ENCODE measurements around the gene ZRANB3. TPM values are rescaled to one million over a fixed set of nuclear protein-coding genes. Genes with fewer than 3 reads are reported as not detected.

The ZRANB3 gene
- total RNA-seq, 1 experiment from 2014 or later: 4.5 TPM

DNA sequence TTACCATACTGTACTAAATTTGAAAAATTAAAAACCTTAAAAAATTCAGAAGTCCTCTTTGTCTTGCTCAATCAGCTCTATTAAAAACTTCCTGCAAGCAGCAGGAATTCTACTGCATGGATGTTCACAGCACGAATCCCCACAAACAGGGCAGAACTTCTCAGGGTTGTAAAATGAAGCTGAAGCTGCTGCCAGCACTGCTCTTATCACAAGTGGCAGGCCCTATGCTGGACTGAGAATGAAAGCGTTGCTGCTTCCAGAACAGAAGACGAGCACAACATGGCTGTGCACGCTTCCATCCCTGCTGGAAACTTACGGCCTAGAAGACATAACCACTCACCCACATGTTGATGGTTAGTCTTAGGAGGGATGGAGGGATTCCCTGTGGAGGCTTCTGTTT lies 345.0 kb downstream of the ZRANB3 start:
- no peaks in the 10 kb centered on the region for H3K36me3 ChIP-seq
- H3K4me3 ChIP-seq: no peak overlapping the region
- no peaks in the 10 kb centered on the region for H3K9me3 ChIP-seq
- no peak for DNase-seq
- H3K27me3 ChIP-seq: no peaks in the 10 kb centered on the region

DNA sequence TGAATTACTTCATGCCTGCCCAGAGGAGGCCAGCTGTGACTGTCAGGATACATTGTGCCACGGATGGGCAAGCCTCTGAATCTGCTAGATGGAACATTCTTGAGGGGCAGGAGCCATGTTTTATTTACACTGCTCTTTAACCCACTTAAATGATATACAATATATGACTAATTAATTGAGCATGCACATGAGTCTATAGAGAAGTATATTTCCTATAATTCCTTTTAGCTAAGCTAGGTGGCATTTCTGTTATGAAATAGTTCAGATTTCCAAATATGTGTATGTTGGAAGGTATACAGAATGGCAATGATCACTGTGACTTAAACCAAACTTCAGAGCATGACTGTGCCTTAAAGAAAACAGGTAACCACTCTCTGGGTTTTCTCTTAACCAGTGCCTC lies 347.2 kb downstream of the ZRANB3 start:
- H3K9me3 ChIP-seq: no peaks in the 10 kb centered on the region
- peak; percentile 21 for DNase-seq
- no peaks in the 10 kb centered on the region for H3K27me3 ChIP-seq

DNA sequence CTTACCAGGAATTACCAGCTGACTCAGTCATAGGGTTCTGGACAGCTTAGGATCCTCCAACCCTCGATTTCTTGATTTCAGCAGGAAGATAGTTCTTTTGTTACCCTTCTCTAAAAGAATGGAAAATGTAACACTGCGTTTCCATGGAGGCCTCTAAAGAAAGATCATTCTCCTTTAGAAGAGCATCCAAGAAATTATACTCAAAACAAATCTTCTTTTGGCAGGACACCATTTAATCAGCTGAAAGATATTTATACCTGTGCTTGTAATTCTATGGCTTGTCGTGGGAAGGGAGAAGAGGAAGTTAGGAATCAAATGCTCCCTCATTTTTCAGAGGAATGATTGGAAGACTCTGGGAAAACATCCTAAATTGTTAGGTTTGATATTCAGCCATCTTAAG lies 348.4 kb downstream of the ZRANB3 start:
- Histone ChIP-seq H3K9me3 (no peaks in the 10 kb centered on the region), H3K36me3 (peaks cover 2% of the 10 kb centered on the region; the same call in 1 of the 2 replicates), H3K27me3 (no peaks in the 10 kb centered on the region), H3K4me3 (no peak overlapping the region)
- no peak for DNase-seq

More for the DNA sequence above, 347.2 kb downstream of the ZRANB3 start:
- Histone ChIP-seq H3K4me3 (no peak overlapping the region), H3K36me3 (peaks cover 2% of the 10 kb centered on the region; the same call in 1 of the 2 replicates)

DNA sequence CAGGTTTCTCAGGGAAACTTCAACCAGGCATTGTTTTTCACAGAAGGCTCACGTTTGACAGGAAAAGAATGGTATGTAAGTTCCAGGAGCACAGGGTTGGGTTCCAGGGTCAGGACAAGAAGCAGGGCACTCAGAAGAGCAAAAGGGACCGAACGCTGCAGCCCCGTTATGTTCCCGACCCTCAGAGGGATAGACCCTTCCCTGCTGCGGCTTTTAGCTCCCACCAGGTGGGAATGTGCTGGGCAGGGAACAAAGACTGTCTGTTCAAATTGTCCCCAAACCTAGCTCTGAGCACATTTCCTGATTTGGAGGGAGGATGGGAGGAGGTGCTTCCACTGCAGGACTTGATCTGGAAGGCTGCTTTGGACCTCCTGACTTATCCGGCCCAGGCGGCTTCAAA lies 348.8 kb downstream of the ZRANB3 start:
- no peak overlapping the region for H3K4me3 ChIP-seq
- H3K27me3 ChIP-seq: no peaks in the 10 kb centered on the region
- DNase-seq: no peak
- peaks cover 5% of the 10 kb centered on the region for H3K36me3 ChIP-seq
- H3K9me3 ChIP-seq: no peaks in the 10 kb centered on the region

DNA sequence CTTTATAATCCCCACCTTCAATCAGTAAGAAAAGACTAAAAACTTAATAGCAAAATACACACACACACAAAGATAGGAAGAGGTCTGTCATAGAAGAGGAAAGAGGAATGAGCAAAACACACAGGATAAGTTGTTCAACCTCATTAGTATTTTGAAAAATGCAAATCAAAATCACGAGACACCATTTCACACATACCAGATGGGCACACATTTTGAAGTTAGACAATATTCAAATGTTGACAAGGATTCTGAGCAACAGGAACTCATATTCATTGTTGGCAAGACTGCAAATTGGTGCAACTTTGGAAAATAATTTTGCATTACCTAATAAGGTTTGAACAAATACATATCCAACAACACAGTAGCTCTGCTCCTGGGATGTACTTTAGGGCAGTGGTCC lies 351.3 kb downstream of the ZRANB3 start:
- Histone ChIP-seq H3K27me3 (no peaks in the 10 kb centered on the region), H3K36me3 (peaks cover 23% of the 10 kb centered on the region), H3K4me3 (no peak overlapping the region), H3K9me3 (no peaks in the 10 kb centered on the region)
- no peak for DNase-seq

DNA sequence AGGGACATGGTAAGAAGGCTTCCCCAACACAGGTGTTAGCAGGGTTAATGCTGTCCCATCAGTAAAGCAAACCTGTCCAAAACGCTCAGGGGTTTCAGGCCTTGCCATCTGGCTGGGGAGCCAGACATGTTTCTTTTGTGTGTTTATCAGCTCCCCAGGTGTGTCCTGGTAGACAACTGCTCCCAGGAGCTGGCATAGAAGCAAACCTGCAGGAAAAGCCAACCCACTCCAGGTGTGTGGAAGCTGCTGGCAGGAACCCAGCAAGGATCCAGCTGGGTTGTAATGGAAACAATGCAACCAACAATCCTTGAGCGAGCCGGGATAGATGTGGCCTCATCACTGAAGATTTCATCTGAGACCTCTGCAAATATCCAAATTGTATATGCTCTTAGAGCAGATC lies 355.8 kb downstream of the ZRANB3 start:
- Histone ChIP-seq H3K36me3 (peaks cover 45% of the 10 kb centered on the region), H3K27me3 (no peaks in the 10 kb centered on the region), H3K4me3 (no peak overlapping the region), H3K9me3 (no peaks in the 10 kb centered on the region)
- DNase-seq: no peak

DNA sequence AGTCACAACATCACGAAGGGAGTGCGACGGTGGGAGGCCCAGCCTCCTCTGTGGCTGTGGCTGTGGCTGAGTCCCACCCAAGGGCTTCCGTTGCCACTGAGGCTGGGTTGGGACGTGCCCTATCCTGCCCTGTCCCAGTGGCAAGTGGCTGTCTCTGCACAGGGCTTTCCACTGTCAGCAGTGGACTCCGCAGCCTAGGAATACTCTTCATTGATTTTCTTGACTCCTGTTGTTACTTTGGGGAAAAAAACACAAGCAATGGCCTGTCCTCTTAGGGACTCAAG lies 356.3 kb downstream of the ZRANB3 start:
- no peak for DNase-seq

DNA sequence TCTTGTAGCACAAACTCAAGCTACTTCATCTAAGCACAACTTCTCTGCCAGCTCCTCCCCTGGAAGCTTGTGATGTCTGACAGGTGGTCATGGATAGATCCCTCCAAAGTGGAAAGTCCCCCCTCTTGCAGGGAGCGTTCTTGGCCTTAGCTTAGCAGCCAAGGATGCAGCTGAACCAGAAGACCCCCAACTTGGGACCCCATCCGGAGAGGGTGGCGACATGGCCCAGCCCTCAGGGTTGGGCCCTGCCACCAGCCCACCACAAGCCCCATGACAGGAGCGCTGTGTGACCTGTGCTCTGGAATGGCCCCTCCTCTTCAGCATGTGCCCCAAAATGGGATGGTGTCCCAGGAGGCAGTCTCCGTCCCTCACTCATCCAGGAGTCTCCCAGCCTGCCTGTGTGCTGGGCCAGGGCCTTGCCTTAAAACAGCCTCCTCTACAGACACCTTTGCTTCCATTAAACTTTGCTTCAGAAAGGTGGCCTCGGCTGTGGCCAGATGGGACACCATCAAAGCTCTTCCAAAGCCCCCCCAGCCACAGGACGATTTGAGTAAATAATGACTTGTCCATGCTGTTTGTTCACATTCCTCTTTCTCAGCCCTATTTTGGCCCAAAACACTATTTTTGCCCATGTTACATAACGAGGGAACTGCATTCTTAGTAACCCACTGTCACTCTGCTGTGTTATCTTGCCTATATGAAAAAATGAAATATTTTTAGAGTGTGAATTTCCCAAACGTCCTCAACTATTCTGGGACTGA lies 356.8 kb downstream of the ZRANB3 start:
- DNase-seq: no peak
- Histone ChIP-seq H3K9me3 (no peaks in the 10 kb centered on the region), H3K27me3 (no peaks in the 10 kb centered on the region), H3K36me3 (peaks cover 54% of the 10 kb centered on the region), H3K4me3 (no peak overlapping the region)

More for the DNA sequence above, 356.3 kb downstream of the ZRANB3 start:
- Histone ChIP-seq H3K4me3 (no peak overlapping the region), H3K27me3 (no peaks in the 10 kb centered on the region), H3K9me3 (no peaks in the 10 kb centered on the region), H3K36me3 (peaks cover 49% of the 10 kb centered on the region)

DNA sequence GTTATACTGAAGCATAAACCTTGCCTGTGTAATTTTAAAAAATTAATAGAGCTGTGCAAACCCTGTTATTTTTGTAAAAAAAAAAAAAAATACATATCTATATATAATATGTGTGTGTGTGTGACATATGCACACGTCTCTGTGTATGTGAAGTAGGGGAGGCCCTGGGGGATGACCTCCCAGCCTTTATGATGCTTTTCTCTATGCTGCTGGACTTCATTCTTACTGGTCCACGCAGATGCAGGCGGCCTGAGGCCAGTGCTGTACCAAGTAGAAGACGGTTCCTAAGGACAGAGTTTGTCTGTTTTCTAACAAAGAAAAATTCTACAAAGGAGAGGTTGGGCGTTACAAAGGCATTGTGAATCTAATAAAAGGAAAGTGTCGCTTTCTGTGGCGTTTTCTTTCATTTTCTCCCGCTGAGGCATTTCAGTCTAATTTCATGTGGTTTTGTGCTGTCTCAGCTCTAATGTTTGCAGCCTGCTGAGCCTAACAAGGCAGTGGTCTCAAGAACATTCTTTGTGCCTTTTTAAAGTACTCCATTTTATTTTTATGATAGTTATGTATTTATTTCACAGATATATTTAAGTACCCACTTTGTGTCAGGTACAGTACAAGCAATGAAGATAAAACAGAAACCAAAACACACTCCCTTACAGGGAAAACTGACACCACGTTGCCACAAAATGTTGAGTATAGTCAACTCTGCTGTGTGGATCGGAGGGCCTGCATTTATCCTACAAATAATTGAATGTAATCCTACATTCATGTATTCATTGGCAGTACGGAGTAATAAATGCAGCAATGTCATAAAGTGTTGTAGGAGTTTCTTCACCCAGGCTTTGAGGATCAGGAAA lies 360.9 kb downstream of the ZRANB3 start:
- H3K4me3 ChIP-seq: no peak overlapping the region
- peaks cover 76% of the 10 kb centered on the region for H3K36me3 ChIP-seq
- no peak for DNase-seq
- H3K27me3 ChIP-seq: no peaks in the 10 kb centered on the region
- H3K9me3 ChIP-seq: no peaks in the 10 kb centered on the region

DNA sequence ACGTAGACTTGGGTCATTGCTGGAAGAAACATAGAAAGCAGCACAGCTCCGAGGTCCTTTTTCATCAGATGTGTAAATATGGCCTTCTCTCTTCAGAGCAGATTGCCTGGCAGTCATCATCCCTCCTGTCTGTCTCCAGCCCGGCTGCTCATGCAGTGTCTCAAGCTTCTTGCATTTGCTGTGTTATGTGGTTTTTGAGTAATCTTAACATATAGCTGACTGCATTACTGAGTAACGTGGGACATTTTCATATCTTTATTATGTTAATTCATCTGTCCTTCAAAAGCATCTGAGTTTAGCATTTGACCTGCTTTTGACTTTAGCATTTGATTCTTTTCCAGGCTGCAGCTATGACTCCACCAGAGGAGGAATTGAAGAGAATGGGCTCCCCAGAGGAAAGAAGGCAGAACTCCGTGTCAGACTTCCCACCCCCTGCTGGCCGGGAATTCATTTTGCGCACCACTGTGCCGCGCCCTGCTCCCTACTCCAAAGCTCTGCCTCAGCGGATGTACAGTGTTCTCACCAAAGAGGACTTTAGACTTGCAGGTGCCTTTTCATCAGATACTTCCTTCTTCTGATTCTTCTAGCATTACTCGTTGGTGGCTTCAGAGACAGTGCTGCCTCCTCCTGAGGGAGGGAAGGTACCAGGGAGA lies 362.7 kb downstream of the ZRANB3 start:
- Histone ChIP-seq H3K36me3 (peaks cover 88% of the 10 kb centered on the region), H3K27me3 (no peaks in the 10 kb centered on the region), H3K9me3 (no peaks in the 10 kb centered on the region), H3K4me3 (no peak overlapping the region)
- no peak for DNase-seq

DNA sequence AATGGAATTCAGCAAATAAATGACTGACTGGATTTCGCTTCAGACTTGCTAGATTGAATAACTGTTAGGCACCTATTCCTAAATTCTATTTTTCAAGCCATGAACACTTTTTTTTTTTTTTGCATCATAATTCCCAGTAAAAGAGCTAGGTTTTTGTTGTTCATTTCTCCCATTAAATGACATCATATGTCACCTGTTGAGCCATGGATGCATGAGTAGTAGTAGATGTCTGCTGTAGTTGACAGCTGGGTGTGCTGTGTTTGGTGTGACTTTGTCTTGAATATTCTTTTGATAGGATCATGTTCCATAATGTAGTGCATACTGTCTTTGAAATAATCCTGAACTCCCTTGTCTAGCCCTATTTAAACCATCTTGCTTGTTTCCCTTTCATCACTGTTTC lies 363.7 kb downstream of the ZRANB3 start:
- no peak for DNase-seq
- peaks cover 93% of the 10 kb centered on the region for H3K36me3 ChIP-seq
- H3K9me3 ChIP-seq: no peaks in the 10 kb centered on the region
- no peaks in the 10 kb centered on the region for H3K27me3 ChIP-seq
- no peak overlapping the region for H3K4me3 ChIP-seq

DNA sequence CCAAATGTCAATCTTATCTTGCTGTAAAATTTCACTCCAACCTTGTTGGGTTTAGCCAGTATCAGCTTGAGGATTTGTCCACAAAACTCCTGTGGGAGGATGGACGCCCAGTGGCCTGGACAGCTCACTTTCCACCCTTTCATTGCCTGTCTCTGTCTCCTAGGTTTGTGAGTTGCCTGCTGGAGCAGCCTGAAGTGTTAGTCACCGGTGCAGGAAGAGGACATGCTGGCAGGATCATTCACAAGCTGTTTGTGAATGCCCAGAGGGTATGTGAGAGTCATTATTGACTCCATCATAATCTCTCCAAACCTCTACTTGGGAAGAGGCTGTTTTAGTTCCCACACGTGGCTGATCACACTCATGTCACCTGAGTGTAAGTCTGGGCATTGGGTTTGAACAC lies 366.6 kb downstream of the ZRANB3 start:
- Histone ChIP-seq H3K9me3 (no peaks in the 10 kb centered on the region), H3K27me3 (no peaks in the 10 kb centered on the region), H3K4me3 (no peak overlapping the region), H3K36me3 (peaks cover 84% of the 10 kb centered on the region)
- DNase-seq: peak; percentile 77

DNA sequence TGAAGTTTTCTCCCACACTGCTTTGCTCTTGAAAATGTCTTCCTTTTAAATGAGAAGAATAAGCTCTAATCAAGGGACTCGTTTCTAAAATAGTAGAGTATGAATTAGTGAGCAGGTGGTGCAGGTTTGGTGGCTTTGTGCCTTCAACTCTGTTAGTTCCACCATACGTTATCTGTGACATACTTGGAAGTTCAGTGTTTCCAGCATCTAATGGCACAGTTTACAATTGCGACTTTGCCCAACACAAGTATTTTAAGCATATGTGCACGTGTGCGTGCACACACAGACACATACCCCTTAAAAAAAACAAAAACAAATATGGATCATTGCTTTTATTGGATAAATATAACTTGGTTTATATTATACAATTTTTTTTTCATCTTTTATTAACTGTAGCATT lies 367.1 kb downstream of the ZRANB3 start:
- Histone ChIP-seq H3K9me3 (no peaks in the 10 kb centered on the region), H3K4me3 (no peak overlapping the region), H3K36me3 (peaks cover 83% of the 10 kb centered on the region), H3K27me3 (no peaks in the 10 kb centered on the region)
- DNase-seq: no peak

DNA sequence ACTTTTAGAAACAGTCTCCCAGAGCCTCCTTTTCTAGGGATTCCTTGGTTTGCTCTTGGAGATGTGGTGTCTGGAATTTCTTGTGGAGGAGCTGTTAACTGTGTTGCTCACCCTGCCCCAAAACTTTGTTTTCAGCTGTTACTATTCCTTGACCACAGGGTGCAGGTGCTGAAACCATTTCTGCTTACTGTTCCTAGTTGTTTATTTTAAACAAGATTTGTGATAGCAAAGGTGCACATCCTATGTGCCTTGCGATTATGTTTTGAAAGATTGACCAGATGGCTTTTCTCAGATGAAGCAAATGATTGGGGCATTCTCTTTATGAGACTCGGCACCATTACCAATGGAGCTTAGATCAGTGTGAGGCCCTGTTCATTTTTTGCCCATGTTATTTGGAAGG lies 367.7 kb downstream of the ZRANB3 start:
- H3K9me3 ChIP-seq: no peaks in the 10 kb centered on the region; the same call in 1 of the 2 replicates
- DNase-seq: no peak
- H3K4me3 ChIP-seq: no peak overlapping the region
- no peaks in the 10 kb centered on the region for H3K27me3 ChIP-seq
- H3K36me3 ChIP-seq: peaks cover 83% of the 10 kb centered on the region

DNA sequence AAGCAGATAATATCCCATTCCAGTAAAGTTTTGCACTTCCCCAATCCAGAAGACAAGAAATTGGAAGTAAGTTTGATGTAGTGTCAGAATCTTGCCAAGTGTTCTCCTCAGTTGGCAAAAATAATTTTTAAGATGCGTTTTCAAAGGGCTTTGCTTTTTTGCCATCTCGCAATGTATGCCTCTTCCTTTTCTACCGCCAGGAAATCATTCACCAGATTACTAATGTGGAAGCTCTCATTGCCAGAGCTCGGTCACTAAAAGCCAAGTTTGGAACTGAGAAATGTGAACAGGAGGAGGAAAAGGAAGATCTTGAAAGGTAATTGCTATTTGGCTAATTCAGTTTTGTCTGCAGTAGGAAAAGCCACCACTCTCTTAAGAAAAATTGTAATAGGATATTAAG lies 368.2 kb downstream of the ZRANB3 start:
- Histone ChIP-seq H3K9me3 (no peaks in the 10 kb centered on the region; the same call in 1 of the 2 replicates), H3K4me3 (no peak overlapping the region), H3K27me3 (no peaks in the 10 kb centered on the region), H3K36me3 (peaks cover 80% of the 10 kb centered on the region)
- no peak for DNase-seq

DNA sequence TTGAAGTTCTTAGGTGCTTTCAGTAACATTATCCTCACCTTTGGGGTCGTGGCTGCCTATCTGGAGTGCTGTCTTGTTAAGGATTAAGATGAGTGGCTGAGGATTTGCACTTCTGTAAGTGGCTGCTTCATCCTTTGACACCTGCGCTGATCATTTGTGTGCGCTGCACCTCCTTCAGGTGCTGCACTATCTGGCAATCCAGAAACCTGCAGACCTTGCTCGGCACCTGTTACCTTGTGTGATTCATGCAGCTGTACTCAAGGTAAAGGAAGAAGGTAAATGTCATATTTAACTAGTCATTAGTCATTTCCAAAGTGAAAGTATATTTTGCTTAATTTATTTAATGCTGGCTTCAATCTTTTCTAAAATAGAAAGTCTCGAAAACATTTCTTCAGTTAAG lies 368.6 kb downstream of the ZRANB3 start:
- H3K9me3 ChIP-seq: no peaks in the 10 kb centered on the region; the same call in 1 of the 2 replicates
- no peaks in the 10 kb centered on the region for H3K27me3 ChIP-seq
- no peak overlapping the region for H3K4me3 ChIP-seq
- no peak for DNase-seq
- H3K36me3 ChIP-seq: peaks cover 77% of the 10 kb centered on the region

DNA sequence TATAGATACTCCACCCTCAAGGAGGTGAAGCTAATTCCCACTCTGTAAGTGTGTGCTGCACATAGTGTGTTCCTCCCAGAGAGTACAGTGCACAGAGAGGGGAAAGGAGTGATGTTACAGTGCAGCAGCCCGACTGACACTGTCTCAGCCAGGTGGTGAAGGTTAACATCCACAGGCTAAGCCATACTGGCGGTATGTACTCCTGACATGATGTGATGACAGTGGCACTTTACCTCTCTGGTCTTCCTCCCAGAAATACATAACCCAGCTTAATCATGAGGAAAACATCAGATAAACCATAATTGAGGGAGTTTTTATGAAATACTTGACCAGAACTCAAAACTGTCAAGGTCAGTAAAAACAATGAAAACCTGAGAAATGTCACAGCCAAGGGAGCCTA lies 371.8 kb downstream of the ZRANB3 start:
- Histone ChIP-seq H3K4me3 (no peak overlapping the region), H3K27me3 (no peaks in the 10 kb centered on the region), H3K9me3 (no peaks in the 10 kb centered on the region; the same call in 1 of the 2 replicates), H3K36me3 (peaks cover 73% of the 10 kb centered on the region)
- DNase-seq: no peak

Measured in MG63 (cell line).